K562 (cell line): ENCODE data around the gene CBX1. TPM values are rescaled to one million over a fixed set of nuclear protein-coding genes. Genes with fewer than 3 reads are reported as not detected.

Experiments used
- EWSR1 ChIP-seq: fragments of 450-650 bp; IDR thresholded peaks from 2 replicates; pipeline ENCODE4 v1.6.1; 2018; ENCODE audit warnings: borderline replicate concordance, mild to moderate bottlenecking, low read depth, moderate library complexity; ENCODE audit not compliant: partially characterized antibody
- HDGF ChIP-seq: fragments of 450-650 bp; IDR thresholded peaks from 2 replicates; pipeline ENCODE4 v1.6.1; 2016
- KDM2B ChIP-seq: fragments of 250-450 bp; sonication (Bioruptor Pico); IDR thresholded peaks from 2 replicates; pipeline ENCODE4 v1.8.0; 2021; ENCODE audit warnings: mild to moderate bottlenecking, moderate library complexity
- PML ChIP-seq: IDR thresholded peaks from 2 replicates; pipeline ENCODE4 v1.6.1; 2012; ENCODE audit warnings: low read length, inconsistent platforms
- POU5F1 ChIP-seq: fragments of 150-350 bp; IDR thresholded peaks from 2 replicates; pipeline ENCODE4 v1.6.1; 2014; ENCODE audit warnings: borderline replicate concordance, low read length, low read depth, mild to moderate bottlenecking; ENCODE audit not compliant: partially characterized antibody
- TBL1XR1 ChIP-seq, 2 experiments: IDR thresholded peaks; 2 replicates each; pipeline ENCODE4 v1.6.1; 2012; ENCODE audit warnings: improper control_type of control experiment in 2 of 2, low read length in 2 of 2, mild to moderate bottlenecking in 1 of 2
- ZFP36 ChIP-seq: fragments of 150-350 bp; IDR thresholded peaks from 2 replicates; pipeline ENCODE4 v1.6.1; 2018; ENCODE audit warnings: low read length, low read depth; ENCODE audit not compliant: partially characterized antibody
- ZNF239 ChIP-seq: fragments of 250-450 bp; sonication (Bioruptor Pico); IDR thresholded peaks from 2 replicates; pipeline ENCODE4 v1.4.0; 2020; ENCODE audit warnings: mild to moderate bottlenecking
- ZNF274 ChIP-seq: IDR thresholded peaks from 2 replicates; pipeline ENCODE4 v1.6.1; 2011; ENCODE audit warnings: low read depth, mild to moderate bottlenecking, low read length, moderate library complexity, borderline replicate concordance
- ZNF644 ChIP-seq: fragments of 200-800 bp; sonication (Bioruptor generic); IDR thresholded peaks from 2 replicates; pipeline ENCODE4 v1.6.1; 2016; ENCODE audit warnings: low read depth, missing genetic modification characterization, missing compliant biosample characterization
- polyA plus RNA-seq, 8 experiments: library from polyadenylated mRNA; depleted of rRNA in 4 of 8; stranded (reverse) in 5 of 8; unstranded in 3 of 8; fragments of >200 nt; fragmentation: Nextera tagmentation in 2 of 8; fragmentation: Illumina TruSeq in 1 of 8; extraction: Ambion mirVana in 2 of 8; extraction: Trizol in 1 of 8; gene quantifications; 2 replicates each; pipeline versions ENCODE4 v1.2.1 to v1.2.3, GENCODE V29; 2011 to 2014; ENCODE audit warnings: inconsistent platforms in 1 of 8, missing spikeins in 1 of 8
- total RNA-seq, 7 experiments: library from RNA; depleted of rRNA in 6 of 7; stranded (reverse); fragments of >200 nt in 6 of 7; fragmentation: Illumina TruSeq in 2 of 7; extraction: Trizol in 2 of 7; gene quantifications; 2 replicates each; pipeline versions ENCODE4 v1.2.1 to v1.2.3, GENCODE V29; 2011 to 2021; ENCODE audit warnings: low replicate concordance in 1 of 7
- TF ChIP-seq, protein P1 (sequence below): sonication (generic); formaldehyde crosslinking; IDR thresholded peaks from 2 replicates; pipeline ENCODE4 v1.8.0; 2022; ENCODE audit warnings: mild to moderate bottlenecking, missing genetic modification reagents
- TF ChIP-seq, protein P2 (sequence below): IDR thresholded peaks from 2 replicates; pipeline ENCODE4 v1.6.1; 2011; ENCODE audit warnings: borderline replicate concordance, low read depth, mild to moderate bottlenecking, moderate library complexity, low read length; ENCODE audit not compliant: insufficient read depth, poor library complexity, severe bottlenecking
- TF ChIP-seq, protein P3 (sequence below): fragments of 250-450 bp; sonication (Bioruptor Pico); IDR thresholded peaks from 2 replicates; pipeline ENCODE4 v1.8.0; 2021; ENCODE audit warnings: moderate library complexity, mild to moderate bottlenecking, inconsistent platforms
- TF ChIP-seq, protein P4 (sequence below), 2 experiments: fragments of 450-650 bp; IDR thresholded peaks; 2 replicates each; pipeline ENCODE4 v1.6.1; 2016; ENCODE audit warnings: mild to moderate bottlenecking in 2 of 2, borderline replicate concordance in 1 of 2, low read depth in 1 of 2, moderate library complexity in 1 of 2

CBX1 gene
- total and polyA plus RNA-seq, 9 of the 15 experiments (the other 6 are each of a cell fraction or from before 2014, with no cell fraction given): 10.6 to 95.7 (median 52.7) TPM

DNA sequence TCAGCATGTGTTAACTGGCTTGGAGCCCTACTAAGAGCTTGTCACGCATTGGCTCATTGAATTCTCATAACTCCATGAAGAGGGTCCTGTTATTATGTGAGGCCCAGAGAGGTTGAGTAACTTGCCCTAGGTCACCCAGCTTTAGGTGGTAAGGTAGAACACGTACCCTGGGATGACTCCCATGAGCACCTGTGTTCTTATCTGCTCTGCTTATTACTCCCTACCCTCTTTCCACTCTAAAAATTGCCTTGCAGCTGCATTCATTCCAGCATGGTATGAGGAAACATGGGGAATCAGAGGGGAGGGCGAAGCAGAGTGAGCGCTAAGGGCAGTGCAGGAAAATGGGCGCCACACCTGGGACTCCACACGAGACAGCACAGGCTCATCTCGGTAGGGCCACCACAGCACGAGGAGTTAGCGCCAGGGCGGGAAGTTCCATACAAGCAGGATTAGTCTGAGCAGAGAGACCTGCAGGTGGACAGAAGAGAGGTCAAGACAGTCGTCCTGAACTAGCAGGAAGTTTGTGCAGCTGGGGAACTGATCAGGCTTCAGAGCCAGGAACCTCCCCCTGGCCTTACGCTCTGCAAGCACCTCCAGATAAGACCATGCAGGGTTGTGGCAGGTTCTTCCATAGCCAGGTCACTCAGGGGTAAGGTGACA lies 73.8 kb downstream of the CBX1 start (continued):
- TF ChIP-seq, protein P1, sequence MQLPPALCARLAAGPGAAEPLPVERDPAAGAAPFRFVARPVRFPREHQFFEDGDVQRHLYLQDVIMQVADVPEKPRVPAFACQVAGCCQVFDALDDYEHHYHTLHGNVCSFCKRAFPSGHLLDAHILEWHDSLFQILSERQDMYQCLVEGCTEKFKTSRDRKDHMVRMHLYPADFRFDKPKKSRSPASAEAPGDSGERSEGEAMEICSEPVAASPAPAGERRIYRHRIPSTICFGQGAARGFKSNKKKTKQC (CRISPR knock-in tag): 0 out of 2 replicates have a peak, but pooled peaks have one; percentile 21
- TF ChIP-seq HDGF (no peak), ZFP36 (peak; percentile 80), ZNF239 (CRISPR knock-in tag) (no peak), TBL1XR1 (IDR thresholded peaks at IDR 0.05; ENCODE audit: low read length in 2 of 2) (no peak), ZNF274 (no peak), KDM2B (no peak), EWSR1 (no peak), POU5F1 (no peak), PML (no peak), ZNF644 (tag) (no peak)
- TF ChIP-seq, protein P2, sequence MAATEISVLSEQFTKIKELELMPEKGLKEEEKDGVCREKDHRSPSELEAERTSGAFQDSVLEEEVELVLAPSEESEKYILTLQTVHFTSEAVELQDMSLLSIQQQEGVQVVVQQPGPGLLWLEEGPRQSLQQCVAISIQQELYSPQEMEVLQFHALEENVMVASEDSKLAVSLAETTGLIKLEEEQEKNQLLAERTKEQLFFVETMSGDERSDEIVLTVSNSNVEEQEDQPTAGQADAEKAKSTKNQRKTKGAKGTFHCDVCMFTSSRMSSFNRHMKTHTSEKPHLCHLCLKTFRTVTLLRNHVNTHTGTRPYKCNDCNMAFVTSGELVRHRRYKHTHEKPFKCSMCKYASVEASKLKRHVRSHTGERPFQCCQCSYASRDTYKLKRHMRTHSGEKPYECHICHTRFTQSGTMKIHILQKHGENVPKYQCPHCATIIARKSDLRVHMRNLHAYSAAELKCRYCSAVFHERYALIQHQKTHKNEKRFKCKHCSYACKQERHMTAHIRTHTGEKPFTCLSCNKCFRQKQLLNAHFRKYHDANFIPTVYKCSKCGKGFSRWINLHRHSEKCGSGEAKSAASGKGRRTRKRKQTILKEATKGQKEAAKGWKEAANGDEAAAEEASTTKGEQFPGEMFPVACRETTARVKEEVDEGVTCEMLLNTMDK: no peak
- TF ChIP-seq, protein P3, sequence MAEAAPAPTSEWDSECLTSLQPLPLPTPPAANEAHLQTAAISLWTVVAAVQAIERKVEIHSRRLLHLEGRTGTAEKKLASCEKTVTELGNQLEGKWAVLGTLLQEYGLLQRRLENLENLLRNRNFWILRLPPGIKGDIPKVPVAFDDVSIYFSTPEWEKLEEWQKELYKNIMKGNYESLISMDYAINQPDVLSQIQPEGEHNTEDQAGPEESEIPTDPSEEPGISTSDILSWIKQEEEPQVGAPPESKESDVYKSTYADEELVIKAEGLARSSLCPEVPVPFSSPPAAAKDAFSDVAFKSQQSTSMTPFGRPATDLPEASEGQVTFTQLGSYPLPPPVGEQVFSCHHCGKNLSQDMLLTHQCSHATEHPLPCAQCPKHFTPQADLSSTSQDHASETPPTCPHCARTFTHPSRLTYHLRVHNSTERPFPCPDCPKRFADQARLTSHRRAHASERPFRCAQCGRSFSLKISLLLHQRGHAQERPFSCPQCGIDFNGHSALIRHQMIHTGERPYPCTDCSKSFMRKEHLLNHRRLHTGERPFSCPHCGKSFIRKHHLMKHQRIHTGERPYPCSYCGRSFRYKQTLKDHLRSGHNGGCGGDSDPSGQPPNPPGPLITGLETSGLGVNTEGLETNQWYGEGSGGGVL (CRISPR knock-in tag): no peak
- TF ChIP-seq, protein P4, sequence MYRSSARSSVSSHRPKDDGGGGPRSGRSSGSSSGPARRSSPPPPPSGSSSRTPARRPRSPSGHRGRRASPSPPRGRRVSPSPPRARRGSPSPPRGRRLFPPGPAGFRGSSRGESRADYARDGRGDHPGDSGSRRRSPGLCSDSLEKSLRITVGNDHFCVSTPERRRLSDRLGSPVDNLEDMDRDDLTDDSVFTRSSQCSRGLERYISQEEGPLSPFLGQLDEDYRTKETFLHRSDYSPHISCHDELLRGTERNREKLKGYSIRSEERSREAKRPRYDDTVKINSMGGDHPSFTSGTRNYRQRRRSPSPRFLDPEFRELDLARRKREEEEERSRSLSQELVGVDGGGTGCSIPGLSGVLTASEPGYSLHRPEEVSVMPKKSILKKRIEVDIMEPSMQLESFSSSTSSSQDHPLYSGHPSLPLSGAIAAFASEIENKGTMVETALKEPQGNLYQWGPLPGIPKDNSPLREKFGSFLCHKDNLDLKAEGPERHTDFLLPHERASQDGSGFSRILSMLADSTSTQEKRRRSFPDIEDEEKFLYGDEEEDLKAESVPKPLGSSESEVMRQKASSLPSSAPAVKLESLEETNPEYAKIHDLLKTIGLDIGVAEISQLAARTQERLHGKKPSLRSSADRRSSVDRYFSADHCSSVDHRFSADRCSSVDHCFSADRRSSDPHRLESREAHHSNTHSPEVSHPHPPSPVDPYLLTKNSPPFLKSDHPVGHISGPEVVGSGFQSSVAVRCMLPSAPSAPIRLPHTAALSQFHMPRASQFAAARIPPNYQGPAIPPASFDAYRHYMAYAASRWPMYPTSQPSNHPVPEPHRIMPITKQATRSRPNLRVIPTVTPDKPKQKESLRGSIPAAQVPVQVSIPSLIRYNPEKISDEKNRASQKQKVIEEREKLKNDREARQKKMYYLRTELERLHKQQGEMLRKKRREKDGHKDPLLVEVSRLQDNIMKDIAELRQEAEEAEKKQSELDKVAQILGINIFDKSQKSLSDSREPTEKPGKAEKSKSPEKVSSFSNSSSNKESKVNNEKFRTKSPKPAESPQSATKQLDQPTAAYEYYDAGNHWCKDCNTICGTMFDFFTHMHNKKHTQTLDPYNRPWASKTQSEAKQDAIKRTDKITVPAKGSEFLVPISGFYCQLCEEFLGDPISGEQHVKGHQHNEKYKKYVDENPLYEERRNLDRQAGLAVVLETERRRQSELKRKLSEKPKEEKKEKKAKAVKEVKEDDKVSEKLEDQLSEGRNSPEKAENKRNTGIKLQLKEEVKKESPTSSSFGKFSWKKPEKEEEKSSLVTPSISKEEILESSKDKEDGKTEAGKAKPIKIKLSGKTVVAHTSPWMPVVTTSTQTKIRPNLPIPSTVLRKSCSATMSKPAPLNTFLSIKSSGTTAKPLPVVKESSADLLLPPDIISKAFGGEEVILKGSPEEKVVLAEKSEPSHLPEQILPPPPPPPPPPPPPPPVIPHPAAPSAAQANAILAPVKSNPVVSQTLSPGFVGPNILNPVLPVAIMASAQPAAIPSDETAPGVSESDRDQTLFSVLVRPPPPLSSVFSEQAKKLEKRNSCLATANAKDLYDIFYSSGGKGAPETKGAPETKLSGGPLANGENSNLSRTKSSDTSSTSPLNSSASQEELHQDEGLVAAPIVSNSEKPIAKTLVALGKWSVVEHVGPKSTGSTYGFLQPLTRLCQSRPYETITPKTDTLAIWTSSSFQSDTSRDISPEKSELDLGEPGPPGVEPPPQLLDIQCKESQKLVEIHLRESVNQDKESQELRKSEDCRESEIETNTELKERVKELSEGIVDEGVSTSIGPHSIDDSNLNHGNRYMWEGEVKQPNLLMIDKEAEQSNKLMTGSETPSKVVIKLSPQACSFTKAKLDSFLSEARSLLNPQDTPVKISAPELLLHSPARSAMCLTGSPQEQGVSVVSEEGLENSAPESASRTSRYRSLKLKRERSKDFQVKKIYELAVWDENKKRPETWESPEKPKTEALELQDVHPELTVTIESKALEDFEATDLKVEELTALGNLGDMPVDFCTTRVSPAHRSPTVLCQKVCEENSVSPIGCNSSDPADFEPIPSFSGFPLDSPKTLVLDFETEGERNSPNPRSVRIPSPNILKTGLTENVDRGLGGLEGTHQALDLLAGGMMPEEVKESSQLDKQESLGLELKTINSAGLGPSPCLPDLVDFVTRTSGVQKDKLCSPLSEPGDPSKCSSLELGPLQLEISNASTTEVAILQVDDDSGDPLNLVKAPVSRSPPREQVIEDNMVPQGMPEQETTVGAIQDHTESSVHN (IDR thresholded peaks at IDR 0.05; ENCODE audit: borderline replicate concordance in 1 of 2, low read depth in 1 of 2): no peak
